Tibial nerve (tissue), 3 donors: ENCODE data around the gene LRIG2.
"Not testable (repeated sequence)": the region's sequence is repeated elsewhere in the genome, so short reads cannot be mapped to it uniquely, and the experiment has no call there.

Source experiments
- POLR2A ChIP-seq, 2 donors: fragments of 450-650 bp; IDR thresholded peaks; one replicate each; pipeline ENCODE4 v1.6.1; 2017; ENCODE audit warnings: antibody characterized with exemption in 2 of 2, mild to moderate bottlenecking in 2 of 2, moderate library complexity in 2 of 2
- TF ChIP-seq, protein P1 (sequence below), 5 experiments: fragments of 200-600 bp in 3 of 5; fragments of 450-650 bp in 2 of 5; sonication (generic) in 3 of 5; IDR thresholded peaks; one replicate each; pipeline ENCODE4 v1.5.1; 2016 to 2019; ENCODE audit warnings: antibody characterized with exemption in 5 of 5, mild to moderate bottlenecking in 3 of 5, moderate library complexity in 2 of 5

DNA sequence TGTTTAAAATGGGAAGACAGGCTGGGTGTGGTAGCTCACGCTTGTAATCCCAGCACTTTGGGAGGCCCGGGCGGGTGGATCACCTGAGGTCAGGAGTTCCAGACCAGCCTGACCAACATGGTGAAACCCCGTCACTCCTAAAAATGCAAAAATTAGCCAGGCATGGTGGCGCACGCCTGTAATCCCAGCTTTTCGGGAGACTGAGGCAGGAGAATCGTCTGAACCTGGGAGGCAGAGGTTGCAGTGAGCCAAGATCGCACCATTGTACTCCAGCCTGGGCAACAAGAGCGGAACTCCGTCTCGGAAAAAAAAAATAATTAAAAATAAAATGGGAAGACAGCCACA is 29.9 kb upstream of the LRIG2 start:
- TF ChIP-seq POLR2A (IDR thresholded peaks at IDR 0.05), result not testable (repeated sequence)
- TF ChIP-seq, protein P1, sequence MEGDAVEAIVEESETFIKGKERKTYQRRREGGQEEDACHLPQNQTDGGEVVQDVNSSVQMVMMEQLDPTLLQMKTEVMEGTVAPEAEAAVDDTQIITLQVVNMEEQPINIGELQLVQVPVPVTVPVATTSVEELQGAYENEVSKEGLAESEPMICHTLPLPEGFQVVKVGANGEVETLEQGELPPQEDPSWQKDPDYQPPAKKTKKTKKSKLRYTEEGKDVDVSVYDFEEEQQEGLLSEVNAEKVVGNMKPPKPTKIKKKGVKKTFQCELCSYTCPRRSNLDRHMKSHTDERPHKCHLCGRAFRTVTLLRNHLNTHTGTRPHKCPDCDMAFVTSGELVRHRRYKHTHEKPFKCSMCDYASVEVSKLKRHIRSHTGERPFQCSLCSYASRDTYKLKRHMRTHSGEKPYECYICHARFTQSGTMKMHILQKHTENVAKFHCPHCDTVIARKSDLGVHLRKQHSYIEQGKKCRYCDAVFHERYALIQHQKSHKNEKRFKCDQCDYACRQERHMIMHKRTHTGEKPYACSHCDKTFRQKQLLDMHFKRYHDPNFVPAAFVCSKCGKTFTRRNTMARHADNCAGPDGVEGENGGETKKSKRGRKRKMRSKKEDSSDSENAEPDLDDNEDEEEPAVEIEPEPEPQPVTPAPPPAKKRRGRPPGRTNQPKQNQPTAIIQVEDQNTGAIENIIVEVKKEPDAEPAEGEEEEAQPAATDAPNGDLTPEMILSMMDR (IDR thresholded peaks at IDR 0.05), result not testable (repeated sequence)
